Activated T-helper 1 cell treated with anti-CD3 and anti-CD28 coated beads, Interleukin-12 subunit alpha, Interleukin-12 subunit beta, Interleukin-2, Interleukin-4 antibody, amounts not matched to agents 30 ng/mL and 10 ng/mL and 1 ng/mL, durations not matched to agents 14 hours and 24 hours and 36 hours (primary cell): ENCODE data around the gene SLC16A12. TPM values are rescaled to one million over a fixed set of nuclear protein-coding genes. Genes with fewer than 3 reads are reported as not detected.

Experiments
- DNase-seq: peaks from one replicate; pipeline ENCODE4 v3.0.0; 2021; ENCODE audit warnings: low spot score
- H3K27ac Mint-ChIP-seq: one replicate; pipeline ENCODE4 v1.8.0; 2021; ENCODE audit warnings: mild to moderate bottlenecking, mixed read lengths
- H3K27me3 Mint-ChIP-seq: one replicate; pipeline ENCODE4 v1.8.0; 2022; ENCODE audit warnings: mild to moderate bottlenecking, moderate library complexity, mixed read lengths; ENCODE audit not compliant: insufficient read depth
- H3K36me3 Mint-ChIP-seq: one replicate; pipeline ENCODE4 v1.8.0; 2021; ENCODE audit warnings: low read depth, mixed read lengths
- H3K4me1 Mint-ChIP-seq: one replicate; pipeline ENCODE4 v1.8.0; 2021; ENCODE audit warnings: low read depth, mixed read lengths
- H3K4me3 Mint-ChIP-seq: one replicate; pipeline ENCODE4 v1.8.0; 2021; ENCODE audit warnings: mild to moderate bottlenecking, moderate library complexity, mixed read lengths
- H3K9me3 Mint-ChIP-seq: one replicate; pipeline ENCODE4 v1.8.0; 2021; ENCODE audit warnings: mixed read lengths
- intact Hi-C: fragments of 100-400 bp; cut with micrococcal nuclease; formaldehyde crosslinking; loops from one replicate; pipeline ENCODE4 v1.15.1; 2024
- total RNA-seq: library from RNA; stranded (reverse); gene quantifications from 2 replicates; pipeline ENCODE4 v1.2.3, GENCODE V29; 2022

Gene SLC16A12
- total RNA-seq, 1 donor from 2014 or later = not detected

- H3K27me3 Mint-ChIP-seq = no peaks in the 10 kb centered on the region
Measured at GRCh38 chr10:89518108-89518507, 17.3 kb downstream of the SLC16A12 start.

GRCh38 chr10:89516149-89516832 lies 19.1 kb downstream of the SLC16A12 start:
- no peak overlapping the region for H3K4me3 Mint-ChIP-seq
- H3K27ac Mint-ChIP-seq = no peak overlapping the region
- DNase-seq = no peak
- H3K9me3 Mint-ChIP-seq = no peaks in the 10 kb centered on the region
- intact Hi-C loops = no loop called here
- no peaks in the 10 kb centered on the region for H3K4me1 Mint-ChIP-seq
- H3K27me3 Mint-ChIP-seq = no peaks in the 10 kb centered on the region
- no peaks in the 10 kb centered on the region for H3K36me3 Mint-ChIP-seq

More at GRCh38 chr10:89518108-89518507, 17.3 kb downstream of the SLC16A12 start:
- no peak overlapping the region for H3K4me3 Mint-ChIP-seq
- no peak for DNase-seq
- H3K36me3 Mint-ChIP-seq = no peaks in the 10 kb centered on the region
- no peak overlapping the region for H3K27ac Mint-ChIP-seq
- intact Hi-C loops = no loop called here
- H3K4me1 Mint-ChIP-seq = no peaks in the 10 kb centered on the region
- no peaks in the 10 kb centered on the region for H3K9me3 Mint-ChIP-seq

DNA sequence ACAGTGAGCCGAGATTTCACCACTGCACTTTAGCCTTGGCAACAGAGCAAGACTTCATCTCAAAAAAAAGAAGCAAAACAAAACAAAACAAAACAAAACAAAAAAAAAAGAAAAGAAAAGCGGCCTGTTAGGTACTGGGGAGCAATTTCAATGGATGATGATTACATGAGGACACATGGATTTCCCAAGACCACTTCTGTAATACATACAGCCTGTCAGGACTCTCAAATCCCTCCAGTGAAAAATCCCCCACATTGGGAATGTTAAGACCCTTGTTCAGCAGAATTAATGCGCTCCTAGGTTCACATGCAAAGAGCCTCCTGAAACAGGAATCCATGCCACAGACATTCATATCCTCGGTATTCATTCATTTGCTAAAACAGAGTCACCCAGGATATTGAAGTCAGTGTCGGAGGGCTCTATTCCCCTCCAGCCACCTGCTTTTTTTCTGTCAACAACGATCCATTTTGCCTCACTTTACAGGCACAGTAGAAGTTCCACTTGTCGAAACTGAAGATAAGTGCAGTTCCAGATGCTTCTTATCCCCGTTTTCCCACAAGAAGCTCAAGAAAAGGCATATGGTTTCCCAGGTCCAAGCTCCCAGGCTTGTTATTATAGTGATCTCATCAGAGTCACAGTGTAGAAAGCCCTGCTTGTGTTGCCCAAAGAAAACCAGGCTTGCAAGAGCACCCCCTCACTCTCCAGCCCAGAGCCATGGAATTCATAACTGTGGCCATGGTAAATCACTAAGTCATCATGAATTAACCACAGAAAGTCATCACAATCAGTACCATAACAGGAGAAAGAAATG lies 20.2 kb downstream of the SLC16A12 start:
- H3K27ac Mint-ChIP-seq = no peak overlapping the region
- H3K36me3 Mint-ChIP-seq = no peaks in the 10 kb centered on the region
- H3K4me3 Mint-ChIP-seq = no peak overlapping the region
- intact Hi-C loops = no loop called here
- no peaks in the 10 kb centered on the region for H3K27me3 Mint-ChIP-seq
- DNase-seq = no peak
- no peaks in the 10 kb centered on the region for H3K4me1 Mint-ChIP-seq
- no peaks in the 10 kb centered on the region for H3K9me3 Mint-ChIP-seq

DNA sequence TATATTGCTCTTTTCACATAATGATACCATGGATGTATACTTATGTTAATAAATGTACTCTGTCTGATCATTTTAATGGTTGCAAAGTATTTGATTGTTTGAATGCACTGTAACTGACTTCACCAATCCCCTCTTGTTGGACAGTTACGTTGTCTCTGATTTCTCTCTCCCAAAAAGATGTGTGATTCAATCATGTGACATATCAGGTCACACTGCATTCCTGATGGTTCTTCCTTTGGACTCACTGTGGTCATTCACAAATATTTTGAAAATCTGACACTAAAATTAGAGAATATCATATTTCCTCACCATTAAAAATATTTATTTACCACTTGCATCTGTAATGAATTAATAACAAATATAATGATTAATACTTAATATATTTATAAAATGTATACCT lies 22.2 kb downstream of the SLC16A12 start:
- H3K36me3 Mint-ChIP-seq = no peaks in the 10 kb centered on the region
- H3K4me1 Mint-ChIP-seq = no peaks in the 10 kb centered on the region
- intact Hi-C loops = no loop called here
- no peak for DNase-seq
- no peak overlapping the region for H3K4me3 Mint-ChIP-seq
- peaks cover 2% of the 10 kb centered on the region for H3K27me3 Mint-ChIP-seq
- no peak overlapping the region for H3K27ac Mint-ChIP-seq
- no peaks in the 10 kb centered on the region for H3K9me3 Mint-ChIP-seq

GRCh38 chr10:89505640-89506275 lies 29.6 kb downstream of the SLC16A12 start:
- Mint-ChIP-seq H3K27ac (no peak overlapping the region), H3K36me3 (no peaks in the 10 kb centered on the region), H3K4me1 (peaks cover 11% of the 10 kb centered on the region), H3K9me3 (no peaks in the 10 kb centered on the region), H3K4me3 (no peak overlapping the region), H3K27me3 (peaks cover 7% of the 10 kb centered on the region)
- no peak for DNase-seq
- intact Hi-C loops = no loop called here

- Mint-ChIP-seq H3K27me3 (peaks cover 8% of the 10 kb centered on the region), H3K36me3 (no peaks in the 10 kb centered on the region), H3K27ac (no peak overlapping the region), H3K9me3 (no peaks in the 10 kb centered on the region), H3K4me3 (no peak overlapping the region), H3K4me1 (peaks cover 11% of the 10 kb centered on the region)
- DNase-seq = no peak
- intact Hi-C loops = no loop called here
Measured at GRCh38 chr10:89504691-89505090, 30.7 kb downstream of the SLC16A12 start.

- H3K27me3 Mint-ChIP-seq = peaks cover 11% of the 10 kb centered on the region
- H3K27ac Mint-ChIP-seq = no peak overlapping the region
- DNase-seq = no peak
- H3K9me3 Mint-ChIP-seq = no peaks in the 10 kb centered on the region
- intact Hi-C loops = no loop called here
- H3K4me1 Mint-ChIP-seq = peaks cover 11% of the 10 kb centered on the region
- no peaks in the 10 kb centered on the region for H3K36me3 Mint-ChIP-seq
- H3K4me3 Mint-ChIP-seq = no peak overlapping the region
Measured at GRCh38 chr10:89503652-89504370, 31.6 kb downstream of the SLC16A12 start.

- intact Hi-C loops = no loop called here
- Mint-ChIP-seq H3K27me3 (peaks cover 11% of the 10 kb centered on the region), H3K36me3 (no peaks in the 10 kb centered on the region), H3K27ac (no peak overlapping the region), H3K4me3 (no peak overlapping the region), H3K4me1 (peaks cover 11% of the 10 kb centered on the region), H3K9me3 (no peaks in the 10 kb centered on the region)
- DNase-seq = no peak
Measured at GRCh38 chr10:89503151-89503550, 32.2 kb downstream of the SLC16A12 start.

DNA sequence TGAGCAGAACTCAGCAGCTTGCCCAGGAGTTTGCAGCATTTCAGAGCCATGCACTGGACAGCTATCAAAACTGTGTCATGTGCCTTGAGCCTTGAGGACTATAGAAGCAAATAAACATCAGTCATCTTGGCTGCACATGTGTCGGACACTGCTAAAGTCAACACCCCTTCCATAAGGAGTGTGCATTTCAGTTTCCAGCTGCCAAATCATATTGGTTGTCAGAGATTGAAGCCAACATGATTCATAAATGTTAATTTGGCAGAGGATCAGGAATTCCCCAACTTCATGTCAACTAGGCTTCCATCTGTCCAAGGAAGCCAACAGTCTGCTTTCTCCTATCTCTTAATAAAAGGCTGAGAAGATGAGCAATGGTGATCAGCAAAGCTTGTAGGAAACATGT lies 32.8 kb downstream of the SLC16A12 start:
- Mint-ChIP-seq H3K9me3 (no peaks in the 10 kb centered on the region), H3K27me3 (peaks cover 11% of the 10 kb centered on the region), H3K4me1 (peaks cover 11% of the 10 kb centered on the region), H3K27ac (no peak overlapping the region), H3K4me3 (no peak overlapping the region), H3K36me3 (no peaks in the 10 kb centered on the region)
- no peak for DNase-seq
- intact Hi-C loops = no loop called here

DNA sequence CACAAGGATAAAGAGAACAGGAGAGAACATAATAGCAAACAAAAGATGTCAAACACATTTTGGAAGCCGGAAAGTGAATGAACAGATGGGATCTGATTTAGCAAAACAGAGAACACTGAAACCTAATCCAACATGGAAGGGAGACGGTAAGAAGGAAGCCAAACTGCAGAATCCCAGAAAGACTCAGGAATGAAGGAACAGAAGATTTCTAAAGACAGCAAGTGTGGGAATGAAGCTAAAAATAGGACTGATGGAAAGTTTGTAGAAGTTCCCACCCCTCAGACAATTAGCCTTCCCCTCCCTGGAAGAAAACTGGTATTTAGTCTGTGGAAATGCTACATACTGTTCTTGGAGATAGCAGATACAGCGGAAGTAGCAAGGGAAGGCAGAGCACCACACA lies 40.8 kb downstream of the SLC16A12 start:
- H3K4me3 Mint-ChIP-seq = no peak overlapping the region
- no peaks in the 10 kb centered on the region for H3K36me3 Mint-ChIP-seq
- H3K27me3 Mint-ChIP-seq = peaks cover 31% of the 10 kb centered on the region
- intact Hi-C loops = no loop called here
- H3K4me1 Mint-ChIP-seq = no peaks in the 10 kb centered on the region
- H3K27ac Mint-ChIP-seq = no peak overlapping the region
- no peaks in the 10 kb centered on the region for H3K9me3 Mint-ChIP-seq
- DNase-seq = no peak

DNA sequence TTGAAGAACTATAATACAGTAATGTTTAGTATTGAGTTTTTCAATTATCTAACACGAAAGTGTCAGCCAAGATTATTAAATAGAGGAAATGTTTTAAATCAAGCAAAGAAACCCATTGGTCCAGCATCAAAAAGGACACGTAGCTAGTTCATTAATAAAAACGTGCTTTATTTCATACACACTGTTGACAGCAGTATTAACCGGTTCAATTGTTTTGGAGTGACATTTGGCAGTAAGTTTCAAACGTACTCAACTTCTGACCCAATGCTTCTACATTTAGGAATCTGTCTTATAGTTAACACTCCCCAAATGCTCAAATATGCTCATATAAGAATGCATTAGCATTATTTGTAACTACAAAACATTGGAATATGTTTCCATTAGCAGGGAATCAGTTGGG lies 41.3 kb downstream of the SLC16A12 start:
- intact Hi-C loops = no loop called here
- H3K36me3 Mint-ChIP-seq = no peaks in the 10 kb centered on the region
- no peaks in the 10 kb centered on the region for H3K4me1 Mint-ChIP-seq
- no peak overlapping the region for H3K4me3 Mint-ChIP-seq
- DNase-seq = no peak
- peaks cover 29% of the 10 kb centered on the region for H3K27me3 Mint-ChIP-seq
- H3K27ac Mint-ChIP-seq = no peak overlapping the region
- H3K9me3 Mint-ChIP-seq = no peaks in the 10 kb centered on the region

- Mint-ChIP-seq H3K36me3 (no peaks in the 10 kb centered on the region), H3K9me3 (no peaks in the 10 kb centered on the region), H3K27me3 (peaks cover 29% of the 10 kb centered on the region), H3K4me1 (no peaks in the 10 kb centered on the region), H3K27ac (no peak overlapping the region), H3K4me3 (no peak overlapping the region)
- DNase-seq = no peak
- intact Hi-C loops = no loop called here
Measured at GRCh38 chr10:89491932-89492331, 43.5 kb downstream of the SLC16A12 start.
